Endodermal cell (in vitro differentiated cells): ENCODE results near the gene OR10A7. TPM values are rescaled to one million over a fixed set of nuclear protein-coding genes. Genes with fewer than 3 reads are reported as not detected.

Experiments used
- DNase-seq: peaks from one replicate; pipeline ENCODE4 v3.0.0-alpha.2; 2017
- H3K27ac ChIP-seq: 2 replicates; pipeline ENCODE4 v1.5.1; 2013; ENCODE audit warnings: mild to moderate bottlenecking, low read depth, low read length, moderate library complexity
- H3K27me3 ChIP-seq: 2 replicates; pipeline ENCODE4 v1.6.1; 2013; ENCODE audit warnings: mild to moderate bottlenecking, low read length, moderate library complexity; ENCODE audit not compliant: insufficient read depth, control insufficient read depth, poor library complexity, severe bottlenecking
- H3K36me3 ChIP-seq: 2 replicates; pipeline ENCODE4 v1.7.0; 2013; ENCODE audit warnings: mild to moderate bottlenecking, low read length, moderate library complexity; ENCODE audit not compliant: control insufficient read depth, insufficient read depth
- H3K4me1 ChIP-seq: one replicate; pipeline ENCODE4 v1.7.0; 2013; ENCODE audit warnings: low read length; ENCODE audit not compliant: control insufficient read depth, insufficient read depth
- H3K4me3 ChIP-seq: 2 replicates; pipeline ENCODE4 v1.5.1; 2013; ENCODE audit warnings: mild to moderate bottlenecking, low read length, moderate library complexity
- H3K9ac ChIP-seq: 2 replicates; pipeline ENCODE4 v1.6.1; 2013; ENCODE audit warnings: mild to moderate bottlenecking, low read length, moderate library complexity; ENCODE audit not compliant: poor library complexity, severe bottlenecking; ENCODE audit errors: extremely low read depth
- H3K9me3 ChIP-seq: 2 replicates; pipeline ENCODE4 v1.6.1; 2013; ENCODE audit warnings: mild to moderate bottlenecking, low read length, moderate library complexity; ENCODE audit not compliant: control insufficient read depth
- H3K27ac Mint-ChIP-seq: 2 replicates; pipeline ENCODE4 v1.8.0; 2020; ENCODE audit warnings: mixed read lengths
- H3K27me3 Mint-ChIP-seq: 2 replicates; pipeline ENCODE4 v1.8.0; 2021; ENCODE audit warnings: mild to moderate bottlenecking, mixed read lengths; ENCODE audit not compliant: insufficient read depth
- H3K36me3 Mint-ChIP-seq: 2 replicates; pipeline ENCODE4 v1.8.0; 2020; ENCODE audit warnings: low read depth, mixed read lengths
- H3K4me1 Mint-ChIP-seq: 2 replicates; pipeline ENCODE4 v1.8.0; 2020; ENCODE audit warnings: mixed read lengths
- H3K4me3 Mint-ChIP-seq: 2 replicates; pipeline ENCODE4 v1.8.0; 2020; ENCODE audit warnings: mild to moderate bottlenecking, moderate library complexity, mixed read lengths
- H3K9me3 Mint-ChIP-seq: 2 replicates; pipeline ENCODE4 v1.8.0; 2020; ENCODE audit warnings: mild to moderate bottlenecking, mixed read lengths
- CTCF ChIP-seq: fragments of 200-600 bp; sonication (generic); conservative IDR thresholded peaks from 2 replicates; pipeline ENCODE4 v1.5.0; 2021; ENCODE audit warnings: antibody characterized with exemption, mild to moderate bottlenecking
- WGBS, 2 experiments: methylation state at CpG; one replicate each; pipeline versions ENCODE4 v1.1.5 to v1.1.7; 2013; ENCODE audit warnings: missing lambda C conversion rate in 2 of 2, mixed read lengths in 1 of 2; ENCODE audit not compliant: insufficient coverage in 1 of 2, insufficient read length in 1 of 2; 5-methylcytosine and 5-hydroxymethylcytosine counted together
- total RNA-seq, 2 donors: library from RNA; stranded (reverse); fragmentation: NEBNext Ultra II Directional in 1 of 2; extraction: Animal tissue kit (Norgen Biotek cat#: 25700) in 1 of 2; gene quantifications; 2 replicates in 1 of 2; 3 replicates in 1 of 2; pipeline ENCODE4 v1.2.1, GENCODE V29; 2021

Gene OR10A7
- total RNA-seq, 2 donors from 2014 or later, result not detected

- Mint-ChIP-seq H3K4me3 (no peak overlapping the region), H3K4me1 (no peaks in the 10 kb centered on the region), H3K27ac (no peak overlapping the region), H3K27me3 (no peaks in the 10 kb centered on the region), H3K9me3 (no peaks in the 10 kb centered on the region), H3K36me3 (no peaks in the 10 kb centered on the region)
- Histone ChIP-seq H3K27ac (no peak overlapping the region), H3K9ac (no peak overlapping the region), H3K9me3 (no peaks in the 10 kb centered on the region), H3K4me3 (no peak overlapping the region), H3K27me3 (no peaks in the 10 kb centered on the region), H3K36me3 (no peaks in the 10 kb centered on the region), H3K4me1 (peaks cover 2% of the 10 kb centered on the region)
- 74 to 86% methylated on average over 2 of the region's 2 CpGs for WGBS, 2 experiments
- no peak for TF ChIP-seq CTCF
- no peak for DNase-seq
Observed at GRCh38 chr12:55258303-55258702, 37.5 kb downstream of the OR10A7 start.

Other genes starting within 250 kb of the OR10A7 start
- gene TESPA1, start 236.3 kb upstream of the OR10A7 start, total RNA-seq, result not detected
- not detected for gene NEUROD4, start 201.1 kb upstream of the OR10A7 start, total RNA-seq
- gene OR9K2, start 94.6 kb upstream of the OR10A7 start, total RNA-seq, result not detected
- not detected for gene OR6C74, start 23.6 kb downstream of the OR10A7 start, total RNA-seq
- gene OR6C6, start 75.5 kb downstream of the OR10A7 start, total RNA-seq, result not detected
- not detected for gene OR6C1, start 93.3 kb downstream of the OR10A7 start, total RNA-seq
- gene OR6C3, start 109.7 kb downstream of the OR10A7 start, total RNA-seq, result not detected
- gene OR6C75, start 141.9 kb downstream of the OR10A7 start, total RNA-seq, result not detected
- not detected for gene OR6C65, start 179.5 kb downstream of the OR10A7 start, total RNA-seq
- not detected for gene OR6C76, start 205.2 kb downstream of the OR10A7 start, total RNA-seq
- gene OR6C2, start 223.1 kb downstream of the OR10A7 start, total RNA-seq, result not detected
- gene OR6C70, start 249.1 kb downstream of the OR10A7 start, total RNA-seq, result not detected